PC-3 (cell line): ENCODE measurements around the gene PPP2R5E.

ENCODE experiments used
- CTCF ChIP-seq: fragments of 300-600 bp; sonication (generic); conservative IDR thresholded peaks from 2 replicates; pipeline ENCODE4 v1.5.1; 2017; ENCODE audit warnings: antibody characterized with exemption, low read depth, mild to moderate bottlenecking, low read length
- EZH2 ChIP-seq: fragments of 300-600 bp; sonication (generic); IDR thresholded peaks from one replicate; pipeline ENCODE4 v1.6.1; 2017; ENCODE audit warnings: antibody characterized with exemption, mild to moderate bottlenecking, low read length; ENCODE audit not compliant: unreplicated experiment
- EZH2phosphoT487 ChIP-seq: fragments of 300-600 bp; sonication (generic); IDR thresholded peaks from 2 replicates; pipeline ENCODE4 v1.6.1; 2018; ENCODE audit warnings: mild to moderate bottlenecking, antibody characterized with exemption, low read length, borderline replicate concordance

GRCh38 chr14:63524537-63525155 is 18.5 kb downstream of the PPP2R5E start:
- TF ChIP-seq CTCF (no peak), EZH2 (no peak), EZH2phosphoT487 (no peak)
